Measurements from ENCODE around the gene RASAL1.

Gene RASAL1

GRCh38 chr12:113056631-113057488, 78.7 kb downstream of the RASAL1 start, which contains the start of gene DTX1:
Gene DTX1 (plus strand): TSS chr12:113056730. CDS start chr12:113058193, 1,463 bp downstream.
- no peak for DNase-seq

GRCh38 chr12:113056381-113056630, 79.3 kb downstream of the RASAL1 start:
- DNase-seq, result no peak

- DNase-seq, result no peak
These were observed 79.8 kb downstream of the RASAL1 start for GRCh38 chr12:113055594-113056380.

- DNase-seq, result no peak
These were observed 80.5 kb downstream of the RASAL1 start for GRCh38 chr12:113054948-113055486.

- DNase-seq, result no peak
These were observed 83.2 kb downstream of the RASAL1 start for GRCh38 chr12:113052326-113052725.

GRCh38 chr12:113051759-113052158, 83.8 kb downstream of the RASAL1 start:
- DNase-seq, result no peak

- DNase-seq, result no peak
These were observed 84.8 kb downstream of the RASAL1 start for GRCh38 chr12:113050795-113051194.

GRCh38 chr12:113049976-113050742, 85.4 kb downstream of the RASAL1 start:
- peak in 1 of 2 donors; percentile 29 for DNase-seq
